GM19463 (cell line): ENCODE results near the gene APCDD1L.
"Not testable (repeated sequence)": the region's sequence is repeated elsewhere in the genome, so short reads cannot be mapped to it uniquely, and the experiment has no call there.

ENCODE experiments used
- ATAC-seq: cut with Tn5 transposase; IDR thresholded peaks from one replicate; pipeline ENCODE4 v1.9.1; 2021; ENCODE audit warnings: mild to moderate bottlenecking, moderate library complexity; ENCODE audit not compliant: unreplicated experiment

APCDD1L gene

DNA sequence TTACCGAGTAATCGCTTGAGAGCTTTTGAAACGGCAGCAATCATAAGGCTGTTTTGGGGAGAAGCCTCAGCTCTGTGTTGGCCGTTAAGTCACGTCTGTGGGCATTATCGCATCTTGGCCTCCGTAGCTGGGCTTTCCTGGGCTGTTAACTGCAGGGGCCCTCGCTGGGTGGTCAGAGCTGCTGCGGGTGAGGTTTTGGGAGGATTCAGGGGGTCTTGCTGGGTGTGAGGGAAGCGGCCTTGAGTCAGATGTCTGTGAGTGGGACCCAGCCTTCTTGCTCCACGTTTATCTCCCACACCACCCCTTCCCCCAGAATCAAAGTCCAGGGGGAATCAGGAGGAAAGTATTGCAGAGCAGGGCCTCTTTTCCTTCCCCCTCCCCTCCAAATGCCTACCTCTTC, 3.2 kb upstream of the APCDD1L start:
- no peak for ATAC-seq

- no peak for ATAC-seq
Observed at GRCh38 chr20:58514321-58515232, 622 bp downstream of the APCDD1L start.

DNA sequence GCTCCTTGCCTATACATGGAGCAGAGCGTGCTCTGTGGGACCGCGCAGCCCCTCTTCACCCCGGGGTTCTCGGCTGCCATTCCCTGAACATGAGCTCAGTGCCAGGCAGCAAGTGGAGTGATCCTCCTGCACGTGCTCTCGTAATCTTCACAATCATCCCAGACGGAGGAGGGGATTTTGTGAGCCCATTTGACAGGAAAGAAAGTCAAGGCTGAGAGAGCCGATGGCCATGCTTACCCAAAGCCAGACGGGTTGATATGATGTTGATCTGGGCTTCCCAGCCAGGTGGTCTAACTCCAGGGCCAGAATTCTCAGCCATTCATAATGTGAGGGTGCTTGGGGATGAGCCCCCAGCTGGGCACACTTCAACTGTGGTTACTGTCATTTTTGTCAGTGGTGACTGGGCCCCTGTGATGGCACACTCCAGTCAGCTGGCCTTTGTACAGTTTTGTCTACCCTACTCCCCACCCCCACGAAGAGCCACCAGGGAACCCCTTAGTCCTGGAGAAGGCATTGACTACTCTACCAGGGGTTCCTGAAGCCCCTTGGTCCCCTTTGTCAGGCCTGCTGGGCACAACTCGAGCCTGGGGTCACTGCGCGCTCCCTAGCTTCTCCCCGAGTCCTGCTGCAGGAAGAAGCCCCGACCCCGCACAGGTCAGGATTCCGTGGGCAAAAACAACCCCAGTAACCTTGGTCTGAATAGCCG, 1.5 kb downstream of the APCDD1L start:
- ATAC-seq: no peak

- ATAC-seq: no peak
Observed at GRCh38 chr20:58512808-58513552, 2.2 kb downstream of the APCDD1L start.

DNA sequence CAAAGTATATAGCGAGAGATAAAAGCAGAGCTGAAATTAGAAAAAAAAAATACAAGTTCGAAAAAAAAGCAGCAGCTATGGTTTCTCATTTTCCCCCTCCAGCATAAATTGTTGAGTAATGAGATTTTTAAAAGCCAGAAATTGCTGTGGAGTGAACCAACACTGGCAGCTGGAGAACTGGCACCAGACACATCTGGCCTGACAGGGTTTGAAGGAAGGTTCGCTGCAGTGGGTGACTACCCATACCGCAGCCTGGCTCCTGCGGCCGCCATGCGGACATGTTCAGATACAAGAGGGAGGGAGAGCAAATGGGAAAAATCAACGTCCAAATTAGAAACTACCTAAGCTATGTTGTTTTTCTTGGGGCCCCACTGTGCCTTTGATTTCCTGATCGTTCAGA, 3.3 kb downstream of the APCDD1L start:
- no peak for ATAC-seq

DNA sequence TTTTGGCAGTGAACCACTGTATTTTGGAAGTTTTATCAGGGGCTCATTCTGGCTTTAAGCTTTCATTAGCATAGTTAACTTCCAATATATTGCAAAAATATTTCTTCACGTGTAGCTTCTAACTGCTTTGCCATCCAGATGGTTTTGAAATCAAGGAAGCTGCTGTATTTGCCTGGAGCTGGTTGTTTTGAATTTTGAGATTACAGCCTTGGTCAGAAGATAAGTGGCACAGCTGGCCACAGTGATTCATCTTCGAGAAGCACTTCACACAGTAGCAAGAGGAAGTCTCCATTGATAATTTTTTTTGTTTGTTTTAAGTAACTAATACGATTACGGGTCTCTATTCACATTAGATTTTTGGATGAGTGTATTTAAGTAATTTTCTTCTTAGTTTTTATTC, 3.8 kb downstream of the APCDD1L start:
- no peak for ATAC-seq

DNA sequence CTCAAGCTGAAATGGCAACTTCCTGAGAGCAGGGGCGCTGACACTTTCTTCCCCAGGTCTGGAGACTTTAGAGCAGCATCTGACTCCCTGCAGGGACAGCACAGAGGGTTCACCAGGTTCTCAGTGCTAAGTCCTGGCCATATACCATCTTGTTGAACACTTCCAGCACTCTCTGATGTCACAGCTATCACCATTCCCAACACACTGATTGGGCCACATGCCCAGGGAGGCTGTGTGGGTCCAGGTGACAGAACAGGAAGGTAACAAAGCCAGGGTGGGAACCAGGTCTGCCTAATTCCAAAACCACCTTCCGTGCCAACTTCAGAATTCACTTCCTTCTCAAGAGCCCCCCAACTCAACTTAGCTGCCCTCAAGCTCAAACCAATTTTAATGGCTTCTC, 4.3 kb downstream of the APCDD1L start:
- ATAC-seq: no peak

- ATAC-seq: no peak
Observed at GRCh38 chr20:58508762-58509395, 6.3 kb downstream of the APCDD1L start.

GRCh38 chr20:58506999-58507398, 8.2 kb downstream of the APCDD1L start:
- ATAC-seq: not testable (repeated sequence)

DNA sequence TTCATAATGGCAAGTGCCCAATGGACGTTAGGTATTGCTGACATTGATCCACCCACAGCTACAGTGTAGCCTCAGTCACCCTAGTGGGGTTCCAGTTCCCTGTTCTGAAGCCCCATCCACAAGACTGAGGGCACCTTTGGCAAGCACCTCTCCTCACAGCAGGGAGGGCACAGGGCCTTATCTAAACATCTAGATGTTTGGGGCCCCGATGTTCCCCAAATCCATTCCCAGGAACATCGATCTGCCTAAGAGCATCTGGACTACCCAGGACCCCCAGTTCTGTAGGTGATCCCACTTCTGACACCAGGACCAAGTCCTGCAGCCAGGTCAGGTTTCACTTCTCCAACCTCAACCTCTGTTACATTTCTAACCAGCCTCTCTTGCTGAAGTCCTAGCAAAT, 10.6 kb downstream of the APCDD1L start:
- ATAC-seq: no peak

DNA sequence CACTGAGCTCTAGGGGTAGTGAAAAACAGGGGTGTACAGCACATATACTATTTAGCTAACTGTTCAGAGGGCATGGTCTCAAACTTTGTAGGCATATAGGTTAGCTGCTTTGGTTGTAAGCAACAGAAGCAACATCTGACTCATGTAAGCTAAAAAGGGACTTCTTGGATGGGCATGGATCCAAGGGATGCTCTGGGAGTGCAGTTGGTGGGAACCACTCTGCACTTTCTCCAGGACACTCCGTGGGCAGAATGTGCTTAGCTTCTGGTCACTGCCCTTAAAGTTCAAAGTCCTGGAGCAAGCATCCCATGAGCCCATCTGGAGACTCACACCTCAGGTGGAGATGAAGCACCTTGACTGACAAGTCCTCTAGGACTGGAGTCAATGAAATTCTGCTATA, 11.5 kb downstream of the APCDD1L start:
- ATAC-seq: no peak

DNA sequence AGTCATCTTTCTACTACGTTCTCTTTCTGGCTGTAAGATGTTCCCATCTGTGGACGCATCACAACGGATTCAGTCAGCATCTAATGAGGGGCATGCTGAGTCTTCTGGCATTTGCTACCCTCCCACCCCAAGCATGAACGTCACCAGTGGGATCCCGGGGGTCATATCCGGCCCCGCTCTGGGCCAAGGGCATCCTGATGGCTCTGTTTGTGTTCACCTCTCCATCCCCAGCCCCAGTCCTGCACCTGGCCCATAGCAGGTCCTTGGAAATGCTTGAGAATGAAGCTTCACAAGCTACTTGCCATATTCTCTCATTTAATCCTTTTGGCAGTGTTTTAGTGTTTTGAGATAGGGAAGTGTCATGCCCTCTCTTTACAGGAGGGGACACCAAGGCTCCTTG, 14.9 kb downstream of the APCDD1L start:
- ATAC-seq: no peak

DNA sequence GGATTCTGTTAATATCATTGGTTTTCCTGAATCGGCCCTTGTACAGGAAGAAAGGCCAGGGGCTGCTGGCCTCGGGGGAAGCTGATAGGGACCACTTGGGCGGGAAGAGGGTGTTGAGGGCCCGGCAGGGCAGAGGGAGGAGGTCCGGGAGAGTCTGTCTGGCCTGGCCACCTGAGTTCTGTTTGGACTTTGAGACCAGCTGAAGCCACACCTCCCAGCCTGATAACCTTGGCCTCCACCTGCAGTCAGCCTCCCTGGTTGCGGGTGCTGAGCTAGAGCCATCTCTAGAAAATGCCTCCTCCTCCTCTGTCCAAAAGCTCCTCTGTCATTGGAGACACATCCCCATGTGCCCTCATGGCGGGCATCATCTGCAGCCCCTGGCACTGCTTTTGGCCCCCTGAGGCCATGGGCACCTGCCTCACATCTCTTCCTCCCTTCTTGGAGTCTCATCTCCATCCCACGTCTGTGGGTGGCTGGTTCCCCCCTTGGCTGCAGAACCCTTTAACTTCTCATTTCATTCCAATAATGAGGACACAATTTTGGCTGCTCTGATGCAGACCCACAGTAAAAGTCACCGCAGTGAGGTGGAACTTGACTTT, 16.6 kb downstream of the APCDD1L start:
- ATAC-seq: no peak

DNA sequence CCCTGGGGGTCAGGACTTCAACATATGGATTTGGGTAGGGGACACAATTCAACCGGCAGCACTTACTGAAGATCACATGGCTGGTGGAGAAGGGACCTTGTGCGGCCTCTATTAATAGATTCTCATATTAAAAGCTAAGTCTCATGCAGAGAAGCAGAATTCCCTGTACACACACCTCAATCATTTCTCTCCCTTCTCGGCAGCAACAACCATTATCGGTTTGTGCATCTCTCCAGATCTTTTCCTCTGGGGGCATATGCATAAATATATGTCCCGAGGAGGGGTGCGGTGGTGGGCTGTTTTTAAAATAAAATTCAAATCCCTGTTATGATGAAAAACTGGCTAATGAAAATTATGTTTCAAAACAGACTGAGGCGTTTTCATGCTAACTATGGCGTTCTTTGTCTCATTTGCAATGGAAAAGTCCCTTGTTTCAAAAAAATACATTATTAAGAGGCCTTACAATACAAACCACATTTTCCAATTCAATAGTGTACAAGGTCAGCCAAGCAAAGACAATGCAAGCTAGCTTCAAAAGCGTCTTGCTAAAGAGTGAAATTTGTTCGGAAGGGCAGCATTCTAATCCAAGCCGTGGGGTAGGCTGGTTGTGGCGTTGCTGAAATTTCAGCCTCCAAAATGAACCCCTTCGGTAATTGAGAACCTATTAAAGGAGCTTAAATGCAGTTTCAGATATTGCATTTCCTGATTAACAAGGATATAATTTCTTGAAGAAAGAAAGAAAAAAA, 17.3 kb downstream of the APCDD1L start:
- ATAC-seq: no peak

DNA sequence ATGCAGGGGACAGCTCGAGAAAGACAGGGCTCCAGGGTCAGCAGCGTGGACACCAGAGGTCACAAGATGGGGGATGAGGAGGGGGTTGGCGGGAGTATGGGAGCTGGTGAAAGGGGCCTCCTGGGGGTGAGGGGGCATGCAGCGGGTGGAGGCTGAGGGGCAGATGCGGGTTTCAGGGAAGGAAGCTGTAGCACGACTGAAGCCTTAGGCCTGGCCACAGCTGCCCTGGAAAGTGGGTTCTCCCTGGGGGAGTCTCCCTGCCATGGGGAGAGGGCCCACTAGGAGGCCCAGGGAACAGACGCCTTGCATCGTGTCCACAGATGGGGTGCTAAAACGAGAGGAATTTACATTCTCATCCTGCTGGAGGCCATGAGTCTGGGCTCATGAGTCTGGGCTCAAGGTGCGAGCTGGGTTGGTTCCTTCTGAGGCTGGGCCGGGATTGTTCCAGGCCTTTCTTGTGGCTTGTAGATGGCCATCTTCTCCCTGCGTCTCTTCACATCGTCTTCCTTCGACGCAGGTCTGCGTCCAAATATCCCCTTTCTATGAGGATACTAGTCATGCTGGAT, 18.0 kb downstream of the APCDD1L start:
- ATAC-seq: no peak

- ATAC-seq: no peak
Observed at GRCh38 chr20:58496429-58496769, 18.8 kb downstream of the APCDD1L start.

- no peak for ATAC-seq
Observed at GRCh38 chr20:58495623-58496428, 19.4 kb downstream of the APCDD1L start.

GRCh38 chr20:58494923-58495622, 20.1 kb downstream of the APCDD1L start:
- ATAC-seq: no peak
